ENCODE measurements around the gene DNAH17. TPM values are rescaled to one million over a fixed set of nuclear protein-coding genes. Genes with fewer than 3 reads are reported as not detected.

Gene DNAH17
- polyA plus RNA-seq, 5 donors = 2.1 to 5.1 (median 4.3) TPM

- no peak for DNase-seq
Measured at GRCh38 chr17:78393575-78393974, 183.6 kb downstream of the DNAH17 start.

- DNase-seq = no peak
Measured at GRCh38 chr17:78392295-78392694, 184.9 kb downstream of the DNAH17 start.

GRCh38 chr17:78391843-78392242, 185.4 kb downstream of the DNAH17 start:
- no peak for DNase-seq

GRCh38 chr17:78391051-78391431, 186.2 kb downstream of the DNAH17 start:
- DNase-seq = no peak

- DNase-seq = no peak
Measured at GRCh38 chr17:78390241-78391050, 186.8 kb downstream of the DNAH17 start.

- DNase-seq = no peak
Measured at GRCh38 chr17:78387977-78388941, 188.9 kb downstream of the DNAH17 start.

GRCh38 chr17:78384479-78385175, 192.6 kb downstream of the DNAH17 start:
- DNase-seq = no peak

- DNase-seq = no peak
Measured at GRCh38 chr17:78383725-78384471, 193.3 kb downstream of the DNAH17 start.

GRCh38 chr17:78381601-78382232, 195.5 kb downstream of the DNAH17 start:
- DNase-seq = no peak

GRCh38 chr17:78380370-78380769, 196.8 kb downstream of the DNAH17 start:
- DNase-seq = no peak

GRCh38 chr17:78379131-78379491, 198.1 kb downstream of the DNAH17 start:
- no peak for DNase-seq

GRCh38 chr17:78378225-78379130, 198.7 kb downstream of the DNAH17 start, which contains the start of gene PGS1:
Gene PGS1 (plus strand): TSS chr17:78378649. CDS start chr17:78378666, 17 bp downstream.
- peak; percentile 66 to 76 for DNase-seq

GRCh38 chr17:78377858-78378224, 199.4 kb downstream of the DNAH17 start:
- no peak for DNase-seq

- no peak for DNase-seq
Measured at GRCh38 chr17:78376161-78376560, 201.0 kb downstream of the DNAH17 start.

GRCh38 chr17:78375401-78376151, 201.6 kb downstream of the DNAH17 start:
- no peak for DNase-seq

- no peak for DNase-seq
Measured at GRCh38 chr17:78374631-78375274, 202.4 kb downstream of the DNAH17 start.

- DNase-seq = no peak
Measured at GRCh38 chr17:78374189-78374588, 203.0 kb downstream of the DNAH17 start.
